IMR-90 (cell line): Measurements from ENCODE around the gene MAP1LC3B. TPM values are rescaled to one million over a fixed set of nuclear protein-coding genes. Genes with fewer than 3 reads are reported as not detected.

Experiments
- ATAC-seq: fragments of 200-7000 bp; cut with Tn5 transposase; 2 replicates; pipeline ENCODE4 v1.9.1; 2020; ENCODE audit warnings: low read depth, mild to moderate bottlenecking, moderate library complexity
- BruUV-seq: library from RNA; stranded (reverse); fragments of 400-500 nt; replicated peaks from 2 replicates; lab custom pipeline; 2021; lab: Mats Ljungman, UMichigan
- CTCF ChIA-PET: fragments of 300-600 bp; formaldehyde crosslinking; extraction: SDS; loops from one replicate; lab custom pipeline; 2021; ENCODE audit warnings: antibody characterized with exemption; lab: Yijun Ruan, JAX
- POLR2A ChIA-PET: fragments of 300-600 bp; sonication (Branson Sonifier 250); formaldehyde crosslinking; loops from one replicate; lab custom pipeline; 2022; ENCODE audit warnings: antibody characterized with exemption; ENCODE audit not compliant: unreplicated experiment; lab: Charles Lee
- DNase-seq: peaks from one replicate; pipeline ENCODE4 v3.0.0; 2013
- H2AFZ ChIP-seq: replicated peaks from 2 replicates; pipeline ENCODE3; 2013; ENCODE audit warnings: low read length, mild to moderate bottlenecking; ENCODE audit not compliant: poor library complexity
- H2AK5ac ChIP-seq: 2 replicates; pipeline ENCODE4 v1.6.1; 2013; ENCODE audit warnings: low read depth, low read length, inconsistent platforms
- H2AK9ac ChIP-seq: replicated peaks from 2 replicates; pipeline ENCODE3; 2013; ENCODE audit warnings: mild to moderate bottlenecking, low read depth, low read length, moderate library complexity; ENCODE audit not compliant: poor library complexity
- H2BK120ac ChIP-seq: 2 replicates; pipeline ENCODE4 v1.6.1; 2013; ENCODE audit warnings: low read depth, low read length, inconsistent platforms
- H2BK15ac ChIP-seq: 3 replicates; pipeline ENCODE4 v1.6.1; 2013; ENCODE audit warnings: low read depth, low read length, inconsistent platforms
- H2BK20ac ChIP-seq: 2 replicates; pipeline ENCODE4 v1.6.1; 2013; ENCODE audit warnings: low read depth, mild to moderate bottlenecking, inconsistent platforms, low read length, moderate library complexity
- H2BK5ac ChIP-seq: 2 replicates; pipeline ENCODE4 v1.6.1; 2013; ENCODE audit warnings: mild to moderate bottlenecking, low read depth, low read length, inconsistent platforms; ENCODE audit not compliant: poor library complexity, severe bottlenecking
- H3K14ac ChIP-seq: replicated peaks from 2 replicates; pipeline ENCODE4 v1.6.1; 2013; ENCODE audit warnings: low read depth, low read length, inconsistent platforms
- H3K18ac ChIP-seq: 2 replicates; pipeline ENCODE4 v1.6.1; 2013; ENCODE audit warnings: low read depth, low read length, control low read depth
- H3K23ac ChIP-seq: 2 replicates; pipeline ENCODE4 v1.6.1; 2013; ENCODE audit warnings: low read depth, low read length, inconsistent platforms
- H3K27ac ChIP-seq: 2 replicates; pipeline ENCODE4 v1.5.1; 2013; ENCODE audit warnings: mild to moderate bottlenecking, control low read depth, low read length; ENCODE audit not compliant: insufficient read depth
- H3K27me3 ChIP-seq: 2 replicates; pipeline ENCODE4 v1.6.1; 2013; ENCODE audit warnings: low read length; ENCODE audit not compliant: control insufficient read depth, insufficient read depth
- H3K36me3 ChIP-seq: 2 replicates; pipeline ENCODE4 v1.6.1; 2013; ENCODE audit warnings: low read length, mixed read lengths; ENCODE audit not compliant: control insufficient read depth, insufficient read depth
- H3K4ac ChIP-seq: 2 replicates; pipeline ENCODE4 v1.6.1; 2013; ENCODE audit warnings: low read depth, low read length, inconsistent platforms
- H3K4me1 ChIP-seq: 2 replicates; pipeline ENCODE4 v1.6.1; 2013; ENCODE audit warnings: low read length, mixed read lengths; ENCODE audit not compliant: control insufficient read depth, insufficient read depth
- H3K4me2 ChIP-seq: 2 replicates; pipeline ENCODE4 v1.6.1; 2013; ENCODE audit warnings: low read depth, mild to moderate bottlenecking, control low read depth, low read length, moderate library complexity
- H3K4me3 ChIP-seq: 2 replicates; pipeline ENCODE4 v1.5.1; 2013; ENCODE audit warnings: low read depth, mild to moderate bottlenecking, control low read depth, low read length, moderate library complexity; ENCODE audit not compliant: insufficient read depth
- H3K56ac ChIP-seq: 2 replicates; pipeline ENCODE4 v1.6.1; 2013; ENCODE audit warnings: low read length, inconsistent platforms; ENCODE audit not compliant: insufficient read depth; ENCODE audit errors: extremely low read depth
- H3K79me1 ChIP-seq, 2 experiments: 2 replicates each; pipeline ENCODE4 v1.6.1; 2013; ENCODE audit warnings: low read length in 2 of 2, inconsistent platforms in 1 of 2, low read depth in 1 of 2
- H3K9ac ChIP-seq: 2 replicates; pipeline ENCODE4 v1.6.1; 2013; ENCODE audit warnings: low read depth, low read length, control low read depth
- H3K9me1 ChIP-seq: 2 replicates; pipeline ENCODE4 v1.6.1; 2013; ENCODE audit warnings: low read length, inconsistent platforms; ENCODE audit not compliant: insufficient read depth
- H3K9me3 ChIP-seq: 2 replicates; pipeline ENCODE4 v1.6.1; 2013; ENCODE audit warnings: low read length; ENCODE audit not compliant: control insufficient read depth, insufficient read depth
- H4K20me1 ChIP-seq: 2 replicates; pipeline ENCODE4 v1.6.1; 2013; ENCODE audit warnings: low read length, inconsistent platforms; ENCODE audit not compliant: insufficient read depth
- H4K5ac ChIP-seq: 2 replicates; pipeline ENCODE4 v1.6.1; 2013; ENCODE audit warnings: mild to moderate bottlenecking, low read depth, low read length, control low read depth
- H4K8ac ChIP-seq, 2 experiments: 2 replicates each; pipeline ENCODE4 v1.6.1; 2013; ENCODE audit warnings: low read depth in 2 of 2, low read length in 2 of 2, control low read depth in 1 of 2, inconsistent platforms in 1 of 2
- H4K91ac ChIP-seq: 2 replicates; pipeline ENCODE4 v1.6.1; 2013; ENCODE audit warnings: low read depth, low read length, inconsistent platforms; ENCODE audit not compliant: insufficient read depth
- CEBPB ChIP-seq: IDR thresholded peaks from 2 replicates; pipeline ENCODE4 v1.6.1; 2012; ENCODE audit warnings: low read depth, low read length, improper control_type of control experiment
- CTCF ChIP-seq: conservative IDR thresholded peaks from 2 replicates; pipeline ENCODE4 v1.5.1; 2012; ENCODE audit warnings: mild to moderate bottlenecking, low read depth, low read length, improper control_type of control experiment
- FOS ChIP-seq: fragments of 150-350 bp; IDR thresholded peaks from 2 replicates; pipeline ENCODE4 v1.6.1; 2016; ENCODE audit warnings: low read depth, low read length
- MAFK ChIP-seq: IDR thresholded peaks from 2 replicates; pipeline ENCODE4 v1.6.1; 2012; ENCODE audit warnings: low read depth, low read length, improper control_type of control experiment
- MAZ ChIP-seq: IDR thresholded peaks from 2 replicates; pipeline ENCODE4 v1.6.1; 2012; ENCODE audit warnings: low read depth, mild to moderate bottlenecking, low read length, improper control_type of control experiment, moderate library complexity, borderline replicate concordance
- POLR2A ChIP-seq: IDR thresholded peaks from 2 replicates; pipeline ENCODE4 v1.6.1; 2012; ENCODE audit warnings: mild to moderate bottlenecking, low read depth, low read length
- RFX5 ChIP-seq: IDR thresholded peaks from 2 replicates; pipeline ENCODE4 v1.8.0; 2012; ENCODE audit warnings: low read depth, mild to moderate bottlenecking, low read length, moderate library complexity
- SMC3 ChIP-seq: fragments of 150-350 bp; IDR thresholded peaks from 2 replicates; pipeline ENCODE4 v1.6.1; 2016; ENCODE audit warnings: low read depth, mild to moderate bottlenecking, antibody characterized with exemption, low read length, moderate library complexity
- WGBS, 2 experiments: methylation state at CpG; one replicate each; pipeline versions ENCODE4 v1.1.5 to v1.1.7; 2013; ENCODE audit warnings: missing lambda C conversion rate in 2 of 2; ENCODE audit not compliant: insufficient read length in 1 of 2; ENCODE audit errors: extremely low coverage in 2 of 2; 5-methylcytosine and 5-hydroxymethylcytosine counted together
- dilution Hi-C: fragments of 300-500 bp; cut with HindIII; formaldehyde crosslinking; loops from one replicate; pipeline ENCODE4 v1.14.3; 2018; ENCODE audit warnings: low sequenced_read_pairs; ENCODE audit not compliant: unreplicated experiment
- in situ Hi-C: fragments of 300-500 bp; cut with MboI; formaldehyde crosslinking; loops from 3 replicates; pipeline ENCODE4 v1.14.3; 2019; ENCODE audit warnings: low sequenced_read_pairs, inconsistent platforms, mixed read lengths
- intact Hi-C: fragments of 100-400 bp; cut with micrococcal nuclease; formaldehyde crosslinking; loops from 2 replicates; pipeline ENCODE4 v1.10.0; 2022
- polyA plus RNA-seq, 3 experiments: library from polyadenylated mRNA; depleted of rRNA; stranded (reverse); fragments of >200 nt; gene quantifications; 2 replicates each; pipeline ENCODE4 v1.2.3, GENCODE V29; 2012; ENCODE audit warnings: low replicate concordance in 1 of 3
- total RNA-seq: library from RNA; depleted of rRNA; stranded (reverse); fragments of >200 nt; gene quantifications from 2 replicates; pipeline ENCODE4 v1.2.3, GENCODE V29; 2012

MAP1LC3B gene
- total and polyA plus RNA-seq, 2 of the 4 experiments (the other 2 are of a cell fraction), result 23.5 to 57.7 TPM

- intact Hi-C loops (no loop called here), in situ Hi-C loops (loop anchor here (10.0 to 25.0 kb wide), 2 partner anchors 154 to 341 kb away; partner anchors contain the start of gene KLHDC4), dilution Hi-C loops (no loop called here)
- Histone ChIP-seq H4K5ac (no peak overlapping the region), H4K20me1 (peaks cover 30% of the 10 kb centered on the region), H3K27ac (no peak overlapping the region), H3K56ac (no peak overlapping the region), H3K4me3 (no peak overlapping the region), H3K36me3 (peaks cover 47% of the 10 kb centered on the region), H3K23ac (no peak overlapping the region), H2AK5ac (no peak overlapping the region), H3K9me1 (peaks cover 5% of the 10 kb centered on the region), H4K8ac (no peak overlapping the region), H3K9me3 (no peaks in the 10 kb centered on the region), H3K18ac (no peak overlapping the region), H2AFZ (no peak overlapping the region), H2BK15ac (no peak overlapping the region), H2BK120ac (no peak overlapping the region), H3K27me3 (no peaks in the 10 kb centered on the region), H2BK5ac (no peak overlapping the region), H3K4me2 (no peak overlapping the region), H2BK20ac (no peak overlapping the region), H3K9ac (no peak overlapping the region), H2AK9ac (no peak overlapping the region), H4K91ac (no peak overlapping the region), H3K14ac (no peak overlapping the region), H3K4me1 (no peaks in the 10 kb centered on the region), H3K79me1 (peaks cover 0 to 33% of the 10 kb centered on the region in 2 experiments; a peak in 3 of 4 replicates), H3K4ac (no peak overlapping the region)
- no TSS peak for BruUV-seq
- ATAC-seq, result no peak
- DNase-seq, result no peak
- ChIA-PET CTCF (no interaction called here), POLR2A (no interaction called here)
- 98% methylated on average over 8 of the region's 25 CpGs; no CpG with 5 or more reads in 1 of the 2 experiments for WGBS, 2 experiments
- TF ChIP-seq FOS (no peak), CEBPB (no peak), CTCF (no peak), MAFK (no peak), SMC3 (no peak), POLR2A (no peak), RFX5 (no peak), MAZ (no peak)
These were observed 29.1 kb downstream of the MAP1LC3B start for GRCh38 chr16:87421003-87421912.
